ENCODE data around the gene ETV7.

DNA sequence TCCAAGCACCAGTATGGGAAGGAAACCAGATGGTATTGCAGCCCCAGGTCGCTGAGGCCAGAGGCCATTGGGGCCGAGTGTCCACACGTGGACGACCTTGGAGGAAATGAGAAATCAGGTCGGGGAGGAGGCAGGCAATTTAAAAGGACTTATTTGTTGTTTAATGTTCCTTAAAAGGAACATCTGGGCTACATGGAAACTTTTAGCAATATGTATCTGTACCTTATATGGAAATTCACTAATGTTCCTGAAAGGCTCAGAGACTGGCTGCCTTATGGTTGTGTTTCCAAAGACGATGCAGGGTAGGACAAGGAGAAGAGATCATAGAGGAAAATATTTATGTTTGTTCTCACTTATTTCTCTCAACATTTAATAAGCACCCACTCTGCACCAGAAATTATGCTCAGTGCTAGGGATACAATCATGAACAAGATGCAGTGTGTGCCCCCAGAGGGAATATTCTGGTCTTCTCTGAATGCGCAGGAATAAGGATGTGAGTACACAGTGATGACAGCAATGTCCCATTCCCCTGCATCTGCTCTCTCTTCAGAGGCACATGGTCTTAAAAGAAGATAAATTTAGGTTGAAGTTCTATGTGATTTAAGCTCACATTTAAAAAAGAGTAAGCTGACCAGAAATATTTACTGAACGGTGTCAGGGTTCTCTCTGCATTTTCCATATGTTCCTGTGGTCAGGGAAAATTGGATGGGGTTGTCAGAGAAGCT is 54.1 kb downstream of the ETV7 start:
- TF ChIP-seq SP1 (IDR thresholded peaks at IDR 0.05) (no peak), ZNF384 (IDR thresholded peaks at IDR 0.05) (no peak), ARNT (IDR thresholded peaks at IDR 0.05) (no peak), FOXM1 (IDR thresholded peaks at IDR 0.05; ENCODE audit: borderline replicate concordance) (no peak)

Data from HEK293T (cell line).